Ishikawa (cell line): ENCODE measurements around the gene SESN1.

Experiments
- CEBPB ChIP-seq: IDR thresholded peaks from 2 replicates; pipeline ENCODE4 v1.6.1; 2012
- CREB1 ChIP-seq: IDR thresholded peaks from 2 replicates; pipeline ENCODE4 v1.6.1; 2012; ENCODE audit warnings: low read depth
- EGR1 ChIP-seq: IDR thresholded peaks from 2 replicates; pipeline ENCODE4 v1.6.1; 2012
- EP300 ChIP-seq: IDR thresholded peaks from 2 replicates; pipeline ENCODE4 v1.6.1; 2012; ENCODE audit warnings: borderline replicate concordance
- FOXM1 ChIP-seq: IDR thresholded peaks from 2 replicates; pipeline ENCODE4 v1.6.1; 2012; ENCODE audit warnings: low read depth, borderline replicate concordance
- NFIC ChIP-seq: IDR thresholded peaks from 2 replicates; pipeline ENCODE4 v1.6.1; 2012
- RAD21 ChIP-seq: IDR thresholded peaks from 2 replicates; pipeline ENCODE4 v1.6.1; 2012; ENCODE audit warnings: low read depth
- TAF1 ChIP-seq: IDR thresholded peaks from 2 replicates; pipeline ENCODE4 v1.6.1; 2012; ENCODE audit warnings: low read depth, mild to moderate bottlenecking
- TCF12 ChIP-seq: IDR thresholded peaks from 2 replicates; pipeline ENCODE4 v1.6.1; 2012; ENCODE audit warnings: low read depth
- TEAD4 ChIP-seq: IDR thresholded peaks from 2 replicates; pipeline ENCODE4 v1.6.1; 2012
- YY1 ChIP-seq: IDR thresholded peaks from 2 replicates; pipeline ENCODE4 v1.6.1; 2012; ENCODE audit warnings: low read depth
- ZBTB7A ChIP-seq: IDR thresholded peaks from 2 replicates; pipeline ENCODE4 v1.6.1; 2012; ENCODE audit warnings: low read depth
- TF ChIP-seq, protein P1 (sequence below): IDR thresholded peaks from 2 replicates; pipeline ENCODE4 v1.6.1; 2012
- TF ChIP-seq, protein P2 (sequence below): IDR thresholded peaks from 2 replicates; pipeline ENCODE4 v1.6.1; 2012; ENCODE audit warnings: low read depth, mild to moderate bottlenecking
- TF ChIP-seq, protein P3 (sequence below): IDR thresholded peaks from 2 replicates; pipeline ENCODE4 v1.6.1; 2012

SESN1 gene

DNA sequence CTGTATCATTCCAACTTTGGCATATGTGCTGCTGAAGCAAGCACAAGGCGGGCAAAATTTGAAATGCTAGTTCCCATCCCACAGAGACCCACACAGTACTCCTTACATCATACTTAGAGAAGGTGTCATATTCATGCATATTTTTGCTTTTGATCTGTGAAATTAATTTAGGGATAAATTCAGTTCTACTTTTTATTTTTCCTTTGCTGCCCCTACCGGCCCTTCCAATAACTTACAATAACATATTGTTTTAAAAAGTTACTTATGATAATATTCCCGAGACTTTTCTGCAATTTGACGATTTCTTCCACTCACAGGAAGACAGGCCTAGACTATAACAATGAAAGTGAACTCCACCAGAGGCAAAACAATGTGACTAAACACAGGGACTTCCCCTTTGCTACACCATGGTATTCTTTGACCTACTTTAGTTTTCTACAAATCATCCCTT lies 35.0 kb downstream of the SESN1 start:
- TF ChIP-seq ZBTB7A (no peak), TEAD4 (no peak)
- TF ChIP-seq, protein P1, sequence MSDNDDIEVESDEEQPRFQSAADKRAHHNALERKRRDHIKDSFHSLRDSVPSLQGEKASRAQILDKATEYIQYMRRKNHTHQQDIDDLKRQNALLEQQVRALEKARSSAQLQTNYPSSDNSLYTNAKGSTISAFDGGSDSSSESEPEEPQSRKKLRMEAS: no peak

DNA sequence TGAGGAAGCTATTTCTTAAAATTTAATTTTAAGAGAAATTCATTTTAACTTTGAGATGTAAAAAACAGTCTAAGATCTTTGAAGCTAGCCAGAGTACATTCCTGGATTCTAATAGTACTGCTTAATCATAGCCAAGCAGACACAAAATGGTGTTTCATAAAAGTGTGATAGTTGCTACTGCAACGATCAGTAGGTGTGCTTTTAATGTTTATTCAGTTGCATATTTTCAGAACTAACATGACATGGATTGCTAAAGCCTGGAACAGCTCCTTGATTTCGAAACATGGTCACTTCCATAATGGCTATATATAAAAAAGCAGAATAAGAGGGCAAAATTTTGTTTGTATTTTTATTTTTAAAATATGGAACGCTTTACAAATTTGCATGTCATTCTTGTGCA lies 35.5 kb downstream of the SESN1 start:
- TF ChIP-seq YY1: no peak
- TF ChIP-seq, protein P2, sequence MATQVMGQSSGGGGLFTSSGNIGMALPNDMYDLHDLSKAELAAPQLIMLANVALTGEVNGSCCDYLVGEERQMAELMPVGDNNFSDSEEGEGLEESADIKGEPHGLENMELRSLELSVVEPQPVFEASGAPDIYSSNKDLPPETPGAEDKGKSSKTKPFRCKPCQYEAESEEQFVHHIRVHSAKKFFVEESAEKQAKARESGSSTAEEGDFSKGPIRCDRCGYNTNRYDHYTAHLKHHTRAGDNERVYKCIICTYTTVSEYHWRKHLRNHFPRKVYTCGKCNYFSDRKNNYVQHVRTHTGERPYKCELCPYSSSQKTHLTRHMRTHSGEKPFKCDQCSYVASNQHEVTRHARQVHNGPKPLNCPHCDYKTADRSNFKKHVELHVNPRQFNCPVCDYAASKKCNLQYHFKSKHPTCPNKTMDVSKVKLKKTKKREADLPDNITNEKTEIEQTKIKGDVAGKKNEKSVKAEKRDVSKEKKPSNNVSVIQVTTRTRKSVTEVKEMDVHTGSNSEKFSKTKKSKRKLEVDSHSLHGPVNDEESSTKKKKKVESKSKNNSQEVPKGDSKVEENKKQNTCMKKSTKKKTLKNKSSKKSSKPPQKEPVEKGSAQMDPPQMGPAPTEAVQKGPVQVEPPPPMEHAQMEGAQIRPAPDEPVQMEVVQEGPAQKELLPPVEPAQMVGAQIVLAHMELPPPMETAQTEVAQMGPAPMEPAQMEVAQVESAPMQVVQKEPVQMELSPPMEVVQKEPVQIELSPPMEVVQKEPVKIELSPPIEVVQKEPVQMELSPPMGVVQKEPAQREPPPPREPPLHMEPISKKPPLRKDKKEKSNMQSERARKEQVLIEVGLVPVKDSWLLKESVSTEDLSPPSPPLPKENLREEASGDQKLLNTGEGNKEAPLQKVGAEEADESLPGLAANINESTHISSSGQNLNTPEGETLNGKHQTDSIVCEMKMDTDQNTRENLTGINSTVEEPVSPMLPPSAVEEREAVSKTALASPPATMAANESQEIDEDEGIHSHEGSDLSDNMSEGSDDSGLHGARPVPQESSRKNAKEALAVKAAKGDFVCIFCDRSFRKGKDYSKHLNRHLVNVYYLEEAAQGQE: no peak
- no peak for TF ChIP-seq TAF1
- TF ChIP-seq FOXM1: no peak
- TF ChIP-seq NFIC: no peak
- no peak for TF ChIP-seq CEBPB
- TF ChIP-seq, protein P3, sequence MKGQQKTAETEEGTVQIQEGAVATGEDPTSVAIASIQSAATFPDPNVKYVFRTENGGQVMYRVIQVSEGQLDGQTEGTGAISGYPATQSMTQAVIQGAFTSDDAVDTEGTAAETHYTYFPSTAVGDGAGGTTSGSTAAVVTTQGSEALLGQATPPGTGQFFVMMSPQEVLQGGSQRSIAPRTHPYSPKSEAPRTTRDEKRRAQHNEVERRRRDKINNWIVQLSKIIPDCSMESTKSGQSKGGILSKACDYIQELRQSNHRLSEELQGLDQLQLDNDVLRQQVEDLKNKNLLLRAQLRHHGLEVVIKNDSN: no peak

DNA sequence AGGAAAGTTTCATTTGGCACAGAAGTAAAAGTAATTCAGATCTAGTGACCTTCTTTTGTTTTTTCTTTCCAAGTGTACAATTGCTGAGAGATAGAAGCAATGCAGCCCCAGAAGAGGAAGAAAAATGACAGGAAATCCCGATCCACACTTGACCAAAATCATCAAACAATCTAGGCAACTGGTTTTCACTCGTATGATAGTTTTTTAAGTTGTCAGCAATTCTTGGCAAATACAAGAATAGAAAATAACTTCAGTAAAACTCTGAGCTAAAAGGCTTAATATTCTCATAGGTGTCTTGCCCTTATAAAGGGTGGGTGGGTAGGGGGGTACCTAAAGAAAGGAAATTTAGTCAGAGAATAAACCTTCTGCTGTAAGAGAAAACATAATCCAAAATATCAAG lies 36.0 kb downstream of the SESN1 start:
- TF ChIP-seq TCF12 (no peak), EGR1 (no peak), NFIC (no peak), CEBPB (no peak), YY1 (no peak), ZBTB7A (no peak), CREB1 (no peak), FOXM1 (no peak), TEAD4 (no peak), TAF1 (no peak), EP300 (no peak), RAD21 (no peak)
- TF ChIP-seq, protein P2: no peak
- TF ChIP-seq, protein P1: no peak
- TF ChIP-seq, protein P3: no peak

DNA sequence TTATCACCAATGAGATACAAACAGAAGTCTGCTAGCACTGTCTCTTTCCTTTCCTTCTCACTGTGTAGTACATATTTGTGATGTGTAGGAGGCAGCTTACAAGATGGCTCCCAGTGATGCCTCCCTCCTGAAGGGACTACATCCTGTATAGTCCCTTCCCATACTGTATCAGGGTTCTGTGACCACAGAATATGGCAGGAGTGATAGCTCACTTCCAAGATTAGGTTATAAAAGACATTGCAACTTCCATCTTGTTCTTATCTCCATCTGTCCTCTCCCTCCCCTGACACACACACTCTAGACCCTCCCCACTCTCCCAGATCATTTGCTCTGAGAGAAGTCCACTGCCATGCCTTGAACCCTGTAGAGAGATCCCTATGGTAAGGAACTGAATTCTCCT lies 38.0 kb downstream of the SESN1 start:
- TF ChIP-seq TCF12: no peak
- TF ChIP-seq EGR1: no peak
- TF ChIP-seq EP300: no peak
- TF ChIP-seq, protein P2: no peak
- TF ChIP-seq CEBPB: no peak

DNA sequence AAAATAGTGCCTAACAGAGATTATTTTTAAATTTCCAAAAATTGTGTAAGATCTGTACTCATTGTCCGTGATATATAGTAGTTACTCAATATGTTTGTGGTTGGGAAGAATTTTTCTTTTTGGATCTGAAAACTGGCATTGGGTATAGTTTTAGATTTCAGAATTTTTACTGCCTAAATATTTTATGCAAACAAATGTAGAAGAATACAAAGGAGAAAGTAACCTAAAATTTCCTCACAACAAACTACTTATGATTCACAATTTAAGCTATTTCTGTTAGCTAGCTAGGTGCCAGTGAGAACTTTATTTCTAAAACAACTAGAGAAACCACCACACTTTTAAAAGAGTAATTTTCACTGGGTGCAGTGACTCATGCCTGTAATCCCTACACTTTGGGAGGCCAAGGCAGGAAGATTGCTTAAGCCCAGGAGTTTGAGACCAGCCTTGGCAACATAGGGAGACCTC lies 38.8 kb downstream of the SESN1 start:
- no peak for TF ChIP-seq YY1
- TF ChIP-seq ZBTB7A: no peak
- TF ChIP-seq TEAD4: no peak
- TF ChIP-seq EP300: no peak
- no peak for TF ChIP-seq FOXM1
- TF ChIP-seq, protein P2: no peak
- no peak for TF ChIP-seq CEBPB
